Smooth muscle cell (in vitro differentiated cells): ENCODE measurements around the gene ERAL1. TPM values are rescaled to one million over a fixed set of nuclear protein-coding genes. Genes with fewer than 3 reads are reported as not detected.
A peak's percentile ranks its signal among the peaks of the same experiment; 100 is the strongest.

Experiments used
- DNase-seq: peaks from one replicate; lab custom pipeline; 2025; ENCODE audit not compliant: unreplicated experiment; lab: John Stamatoyannopoulos, UW
- H2AFZ ChIP-seq: fragments of 200-600 bp; sonication (generic); 2 replicates; pipeline ENCODE4 v1.6.0; 2016; ENCODE audit warnings: antibody characterized with exemption, low read depth, mild to moderate bottlenecking
- H3F3A ChIP-seq: fragments of 200-600 bp; sonication (generic); 2 replicates; pipeline ENCODE4 v1.6.0; 2017; ENCODE audit warnings: antibody characterized with exemption, low read depth
- H3K27ac ChIP-seq: fragments of 200-600 bp; sonication (generic); 2 replicates; pipeline ENCODE4 v1.5.1; 2016; ENCODE audit warnings: low read depth, mild to moderate bottlenecking
- H3K27me3 ChIP-seq: fragments of 200-600 bp; sonication (generic); 2 replicates; pipeline ENCODE4 v1.6.1; 2016; ENCODE audit warnings: low read depth, mild to moderate bottlenecking
- H3K36me3 ChIP-seq: fragments of 200-600 bp; sonication (generic); 2 replicates; pipeline ENCODE4 v1.5.1; 2016; ENCODE audit warnings: low read depth
- H3K4me1 ChIP-seq: fragments of 200-600 bp; sonication (generic); 2 replicates; pipeline ENCODE4 v1.5.1; 2016; ENCODE audit warnings: low read depth
- H3K4me2 ChIP-seq: fragments of 200-600 bp; sonication (generic); 2 replicates; pipeline ENCODE4 v1.6.0; 2016; ENCODE audit warnings: mild to moderate bottlenecking
- H3K4me3 ChIP-seq: fragments of 200-600 bp; sonication (generic); 2 replicates; pipeline ENCODE4 v1.5.1; 2016; ENCODE audit warnings: mild to moderate bottlenecking
- H3K79me2 ChIP-seq: fragments of 200-600 bp; sonication (generic); 2 replicates; pipeline ENCODE4 v1.6.0; 2016; ENCODE audit warnings: low read depth, mild to moderate bottlenecking
- H3K9ac ChIP-seq: fragments of 200-600 bp; sonication (generic); 2 replicates; pipeline ENCODE4 v1.6.0; 2016; ENCODE audit warnings: low read depth
- H3K9me3 ChIP-seq: fragments of 200-600 bp; sonication (generic); replicated peaks from 2 replicates; pipeline ENCODE4 v1.5.1; 2016; ENCODE audit warnings: low read depth
- H4K20me1 ChIP-seq: fragments of 200-600 bp; sonication (generic); 2 replicates; pipeline ENCODE4 v1.6.0; 2016; ENCODE audit warnings: low read depth
- CTCF ChIP-seq: fragments of 200-600 bp; sonication (generic); IDR thresholded peaks from 2 replicates; pipeline ENCODE4 v1.5.1; 2017; ENCODE audit warnings: borderline replicate concordance, mild to moderate bottlenecking, antibody characterized with exemption; ENCODE audit not compliant: insufficient read depth, poor library complexity, severe bottlenecking
- WGBS: methylation state at CpG from one replicate; pipeline ENCODE4 v1.1.7; 2016; ENCODE audit warnings: low lambda C conversion rate; 5-methylcytosine and 5-hydroxymethylcytosine counted together
- polyA plus RNA-seq: library from polyadenylated mRNA; unstranded; fragments of >200 nt; fragmentation: Nextera tagmentation; extraction: Ambion mirVana; gene quantifications from 2 replicates; pipeline ENCODE4 v1.2.1, GENCODE V29; 2016
- total RNA-seq: library from RNA; depleted of rRNA; stranded (reverse); fragments of >200 nt; gene quantifications from 2 replicates; pipeline ENCODE4 v1.2.3, GENCODE V29; 2014

Gene ERAL1
- total and polyA plus RNA-seq, 2 experiments from 2014 or later, result 30.0 to 59.3 TPM

- TF ChIP-seq CTCF, result no peak
Measured at GRCh38 chr17:28853295-28853694, 1.5 kb upstream of the ERAL1 start.

GRCh38 chr17:28855336-28855679 is 492 bp downstream of the ERAL1 start:
- no peak for DNase-seq
- Histone ChIP-seq H3F3A (no peaks in the 10 kb centered on the region), H4K20me1 (no peaks in the 10 kb centered on the region), H3K79me2 (peaks cover 10% of the 10 kb centered on the region), H3K9me3 (no peaks in the 10 kb centered on the region), H2AFZ (peak overlapping the region; percentile 90), H3K36me3 (no peaks in the 10 kb centered on the region), H3K4me3 (peak overlapping the region; percentile 81), H3K4me2 (peak overlapping the region; percentile 96), H3K27ac (peak overlapping the region; percentile 52), H3K9ac (peak overlapping the region; percentile 92), H3K4me1 (peaks cover 6% of the 10 kb centered on the region), H3K27me3 (no peaks in the 10 kb centered on the region)
- WGBS, result 36% methylated on average over 5 of the region's 5 CpGs
- TF ChIP-seq CTCF, result no peak

More at GRCh38 chr17:28853295-28853694, 1.5 kb upstream of the ERAL1 start:
- Histone ChIP-seq H3K4me2 (no peak overlapping the region), H3K36me3 (no peaks in the 10 kb centered on the region), H2AFZ (no peak overlapping the region), H3K9ac (no peak overlapping the region), H4K20me1 (no peaks in the 10 kb centered on the region), H3K79me2 (peaks cover 10% of the 10 kb centered on the region), H3K27ac (no peak overlapping the region), H3K4me1 (peaks cover 6% of the 10 kb centered on the region), H3K4me3 (no peak overlapping the region), H3F3A (no peaks in the 10 kb centered on the region), H3K27me3 (no peaks in the 10 kb centered on the region), H3K9me3 (no peaks in the 10 kb centered on the region)
- whole genome bisulfite sequencing, result 93% methylated on average over 2 of the region's 2 CpGs
- no peak for DNase-seq

- Histone ChIP-seq H3K9me3 (no peaks in the 10 kb centered on the region), H3K79me2 (peaks cover 10% of the 10 kb centered on the region), H3K9ac (no peak overlapping the region), H3K36me3 (no peaks in the 10 kb centered on the region), H3K27ac (no peak overlapping the region), H3F3A (no peaks in the 10 kb centered on the region), H2AFZ (no peak overlapping the region), H3K4me2 (peak overlapping the region; percentile 96), H4K20me1 (no peaks in the 10 kb centered on the region), H3K4me3 (no peak overlapping the region), H3K27me3 (no peaks in the 10 kb centered on the region), H3K4me1 (peaks cover 6% of the 10 kb centered on the region)
- no peak for DNase-seq
- 93% methylated on average over 5 of the region's 5 CpGs for WGBS
- TF ChIP-seq CTCF, result no peak
Measured at GRCh38 chr17:28856028-28856574, 1.3 kb downstream of the ERAL1 start.
